ENCODE measurements around the gene OTX2. TPM values are rescaled to one million over a fixed set of nuclear protein-coding genes. Genes with fewer than 3 reads are reported as not detected.
A peak's percentile ranks its signal among the peaks of the same experiment; 100 is the strongest.

Gene OTX2
- total RNA-seq, 1 experiment from 2014 or later = 30.1 TPM

GRCh38 chr14:56807386-56808109 is 2.7 kb downstream of the OTX2 start (continued):
- TF ChIP-seq ATF1 (CRISPR knock-in tag; IDR thresholded peaks at IDR 0.05) = no peak
- TF ChIP-seq HMGXB4 (CRISPR knock-in tag; IDR thresholded peaks at IDR 0.05) = no peak

- Mint-ChIP-seq H3K27ac (peak overlapping the region; percentile 98), H3K9me3 (no peaks in the 10 kb centered on the region), H3K27me3 (ENCODE audit: low read depth) (peaks cover 76% of the 10 kb centered on the region), H3K4me1 (peaks cover 68% of the 10 kb centered on the region), H3K4me3 (peak overlapping the region; percentile 94), H3K36me3 (peaks cover 26% of the 10 kb centered on the region)
- TF ChIP-seq SMAD3 (CRISPR knock-in tag; IDR thresholded peaks at IDR 0.05; ENCODE audit: borderline replicate concordance) (no peak), SOX15 (CRISPR knock-in tag; IDR thresholded peaks at IDR 0.05) (no peak), NR1H2 (CRISPR knock-in tag; IDR thresholded peaks at IDR 0.05) (no peak), ATF2 (CRISPR knock-in tag; IDR thresholded peaks at IDR 0.05; ENCODE audit: borderline replicate concordance, low read depth) (no peak), JUN (CRISPR knock-in tag; IDR thresholded peaks at IDR 0.05) (no peak), ETV6 (CRISPR knock-in tag; IDR thresholded peaks at IDR 0.05) (no peak), PREB (CRISPR knock-in tag; IDR thresholded peaks at IDR 0.05; ENCODE audit: borderline replicate concordance) (no peak), AR (CRISPR knock-in tag; IDR thresholded peaks at IDR 0.05) (no peak), PRDM15 (CRISPR knock-in tag; IDR thresholded peaks at IDR 0.05) (no peak), CBFB (CRISPR knock-in tag; IDR thresholded peaks at IDR 0.05; ENCODE audit: low read depth) (no peak), MXD4 (CRISPR knock-in tag; IDR thresholded peaks at IDR 0.05; ENCODE audit: borderline replicate concordance) (no peak), ZNF512 (CRISPR knock-in tag; IDR thresholded peaks at IDR 0.05; ENCODE audit: borderline replicate concordance) (no peak), FOXJ3 (CRISPR knock-in tag; IDR thresholded peaks at IDR 0.05; ENCODE audit: borderline replicate concordance) (no peak), TP53 (CRISPR knock-in tag; IDR thresholded peaks at IDR 0.05) (no peak), E2F1 (CRISPR knock-in tag; IDR thresholded peaks at IDR 0.05) (no peak)
- DNase-seq (ENCODE audit: low spot score) (no peak), ATAC-seq (no peak)
- ChIA-PET CTCF (interaction anchor here (0.6 to 2.7 kb wide), 4 partner anchors 79 to 247 kb away, joined by 3 to 12 read pairs (median 4); no protein-coding TSS in a partner anchor), POLR2A (interaction anchor here (0.8 to 2.7 kb wide), 2 partner anchors 11 to 12 kb away, joined by 3 to 10 read pairs; no protein-coding TSS in a partner anchor)
Measured at GRCh38 chr14:56806760-56807159, 3.5 kb downstream of the OTX2 start.

Data from WTC11 (cell line).